ENCODE measurements around the gene KCND2. TPM values are rescaled to one million over a fixed set of nuclear protein-coding genes. Genes with fewer than 3 reads are reported as not detected.

The KCND2 gene
- total RNA-seq, 4 donors from 2014 or later = 0.07 to 0.93 (median 0.30) TPM

- Histone ChIP-seq H3K4me3 (no peak overlapping the region), H3K27ac (no peak overlapping the region), H3K36me3 (no peaks in the 10 kb centered on the region), H3K27me3 (no peaks in the 10 kb centered on the region), H3K4me1 (no peaks in the 10 kb centered on the region), H3K9me3 (no peaks in the 10 kb centered on the region)
- ATAC-seq = no peak
- TF ChIP-seq CTCF (IDR thresholded peaks at IDR 0.05 in 4 of 5, conservative IDR thresholded peaks at IDR 0.05 in 1 of 5) (no peak), POLR2A (IDR thresholded peaks at IDR 0.05) (no peak)
- no peak for DNase-seq
- intact Hi-C loops (cut with DNase I; ENCODE audit: low total_unique reads) (no loop called here), in situ Hi-C loops (cut with MboI; ENCODE audit: low sequenced_read_pairs in 4 of 4) (no loop called here)
These were observed 344.3 kb downstream of the KCND2 start for GRCh38 chr7:120617275-120617674.

GRCh38 chr7:120628251-120628650 is 355.3 kb downstream of the KCND2 start:
- intact Hi-C loops (cut with DNase I; ENCODE audit: low total_unique reads) = no loop called here
- ATAC-seq = no peak

GRCh38 chr7:120639884-120640283 is 366.9 kb downstream of the KCND2 start:
- H3K27me3 ChIP-seq = no peaks in the 10 kb centered on the region
- in situ Hi-C loops (cut with MboI; ENCODE audit: low sequenced_read_pairs in 4 of 4) = no loop called here

More at GRCh38 chr7:120628251-120628650, 355.3 kb downstream of the KCND2 start:
- in situ Hi-C loops (cut with MboI; ENCODE audit: low sequenced_read_pairs in 4 of 4) = no loop called here
- H3K4me3 ChIP-seq = no peak overlapping the region
- H3K36me3 ChIP-seq = no peaks in the 10 kb centered on the region
- H3K4me1 ChIP-seq = no peaks in the 10 kb centered on the region
- no peaks in the 10 kb centered on the region for H3K27me3 ChIP-seq
- no peak overlapping the region for H3K27ac ChIP-seq
- H3K9me3 ChIP-seq = no peaks in the 10 kb centered on the region
- TF ChIP-seq POLR2A (IDR thresholded peaks at IDR 0.05) = no peak
- TF ChIP-seq CTCF (IDR thresholded peaks at IDR 0.05 in 4 of 5, conservative IDR thresholded peaks at IDR 0.05 in 1 of 5) = no peak
- DNase-seq = no peak

GRCh38 chr7:120645966-120646365 is 373.0 kb downstream of the KCND2 start:
- intact Hi-C loops (cut with DNase I; ENCODE audit: low total_unique reads) (no loop called here), in situ Hi-C loops (cut with MboI; ENCODE audit: low sequenced_read_pairs in 4 of 4) (no loop called here)
- no peaks in the 10 kb centered on the region for H3K9me3 ChIP-seq
- no peak overlapping the region for H3K4me3 ChIP-seq
- no peaks in the 10 kb centered on the region for H3K36me3 ChIP-seq
- ATAC-seq (no peak), DNase-seq (no peak)
- H3K27me3 ChIP-seq = no peaks in the 10 kb centered on the region
- no peaks in the 10 kb centered on the region for H3K4me1 ChIP-seq
- no peak for TF ChIP-seq POLR2A (IDR thresholded peaks at IDR 0.05)
- TF ChIP-seq CTCF (IDR thresholded peaks at IDR 0.05 in 4 of 5, conservative IDR thresholded peaks at IDR 0.05 in 1 of 5) = no peak
- no peak overlapping the region for H3K27ac ChIP-seq

More at GRCh38 chr7:120639884-120640283, 366.9 kb downstream of the KCND2 start:
- ATAC-seq = no peak
- TF ChIP-seq CTCF (IDR thresholded peaks at IDR 0.05 in 4 of 5, conservative IDR thresholded peaks at IDR 0.05 in 1 of 5) (no peak), POLR2A (IDR thresholded peaks at IDR 0.05) (no peak)
- Histone ChIP-seq H3K27ac (no peak overlapping the region), H3K4me3 (no peak overlapping the region), H3K36me3 (no peaks in the 10 kb centered on the region), H3K9me3 (no peaks in the 10 kb centered on the region), H3K4me1 (no peaks in the 10 kb centered on the region)
- no peak for DNase-seq
- intact Hi-C loops (cut with DNase I; ENCODE audit: low total_unique reads) = no loop called here

GRCh38 chr7:120654241-120654640 is 381.3 kb downstream of the KCND2 start:
- no peak overlapping the region for H3K4me3 ChIP-seq
- no peaks in the 10 kb centered on the region for H3K9me3 ChIP-seq
- H3K27ac ChIP-seq = no peak overlapping the region
- no peaks in the 10 kb centered on the region for H3K36me3 ChIP-seq
- H3K27me3 ChIP-seq = no peaks in the 10 kb centered on the region
- DNase-seq (no peak), ATAC-seq (no peak)
- no peaks in the 10 kb centered on the region for H3K4me1 ChIP-seq
- intact Hi-C loops (cut with DNase I; ENCODE audit: low total_unique reads) (no loop called here), in situ Hi-C loops (cut with MboI; ENCODE audit: low sequenced_read_pairs in 4 of 4) (no loop called here)
- no peak for TF ChIP-seq CTCF (IDR thresholded peaks at IDR 0.05 in 4 of 5, conservative IDR thresholded peaks at IDR 0.05 in 1 of 5)
- TF ChIP-seq POLR2A (IDR thresholded peaks at IDR 0.05) = no peak

Data from gastrocnemius medialis (tissue), 4 donors.